ENCODE results near the gene PRKCH. TPM values are rescaled to one million over a fixed set of nuclear protein-coding genes. Genes with fewer than 3 reads are reported as not detected.
"Not testable (repeated sequence)": the region's sequence is repeated elsewhere in the genome, so short reads cannot be mapped to it uniquely, and the experiment has no call there.

PRKCH gene
- polyA plus RNA-seq, 3 donors from 2014 or later: 231 to 451 (median 335) TPM

GRCh38 chr14:61455351-61455750 is 134.0 kb downstream of the PRKCH start:
- Mint-ChIP-seq H3K27ac (peak overlapping the region; percentile 79 to 98 (median 90)), H3K9me3 (no peaks in the 10 kb centered on the region), H3K36me3 (peaks cover 62 to 77% (median 68%) of the 10 kb centered on the region in 3 donors), H3K4me1 (peaks cover 90 to 97% of the 10 kb centered on the region in 2 donors), H3K4me3 (peak overlapping the region; percentile 5 to 68 (median 57)), H3K27me3 (ENCODE audit: low read depth in 3 of 3) (peaks cover 16 to 68% (median 61%) of the 10 kb centered on the region in 3 donors)
- DNase-seq: no peak

GRCh38 chr14:61456720-61457119 is 135.3 kb downstream of the PRKCH start:
- Mint-ChIP-seq H3K27ac (peak overlapping the region; percentile 73 to 94 (median 90)), H3K9me3 (peaks cover 0 to under 1% (median 0%) of the 10 kb centered on the region in 6 donors), H3K4me3 (peak overlapping the region; percentile 4 to 59 (median 16)), H3K27me3 (ENCODE audit: low read depth in 3 of 3) (peaks cover 9 to 64% (median 63%) of the 10 kb centered on the region in 3 donors), H3K4me1 (peaks cover 85 to 97% of the 10 kb centered on the region in 2 donors), H3K36me3 (peaks cover 54 to 76% (median 62%) of the 10 kb centered on the region in 3 donors)
- peak; percentile 73 to 77 (median 77) for DNase-seq

- Mint-ChIP-seq H3K4me1 (peaks cover 80 to 97% of the 10 kb centered on the region in 2 donors), H3K9me3 (peaks cover 0 to 2% (median 0%) of the 10 kb centered on the region in 6 donors), H3K27ac (peak overlapping the region; percentile 73 to 94 (median 86)), H3K36me3 (peaks cover 49 to 70% (median 58%) of the 10 kb centered on the region in 3 donors), H3K4me3 (no peak overlapping the region), H3K27me3 (ENCODE audit: low read depth in 3 of 3) (peaks cover 6 to 58% (median 58%) of the 10 kb centered on the region in 3 donors)
- DNase-seq: no peak
These were observed 137.4 kb downstream of the PRKCH start for GRCh38 chr14:61458766-61459165.

GRCh38 chr14:61459229-61459628 is 137.8 kb downstream of the PRKCH start:
- no peak for DNase-seq
- Mint-ChIP-seq H3K4me1 (peaks cover 79 to 97% of the 10 kb centered on the region in 2 donors), H3K27ac (peak overlapping the region; percentile 73 to 94 (median 86)), H3K36me3 (peaks cover 49 to 73% (median 60%) of the 10 kb centered on the region in 3 donors), H3K9me3 (peaks cover 0 to 2% (median 0%) of the 10 kb centered on the region in 6 donors), H3K4me3 (no peak overlapping the region), H3K27me3 (ENCODE audit: low read depth in 3 of 3) (peaks cover 6 to 56% (median 55%) of the 10 kb centered on the region in 3 donors)

- Mint-ChIP-seq H3K4me1 (peaks cover 74 to 97% of the 10 kb centered on the region in 2 donors), H3K27me3 (ENCODE audit: low read depth in 3 of 3) (peaks cover 6 to 54% (median 54%) of the 10 kb centered on the region in 3 donors), H3K9me3 (peaks cover 0 to 2% (median 0%) of the 10 kb centered on the region in 6 donors), H3K36me3 (peaks cover 51 to 76% (median 63%) of the 10 kb centered on the region in 3 donors), H3K27ac (peak overlapping the region in 5 of 6 donors; percentile 37 to 96 (median 91)), H3K4me3 (no peak overlapping the region)
- DNase-seq: no peak
These were observed 138.7 kb downstream of the PRKCH start for GRCh38 chr14:61460063-61460462.

- Mint-ChIP-seq H3K4me3 (peak overlapping the region in 1 of 5 donors; percentile 13), H3K36me3 (peaks cover 49 to 74% (median 62%) of the 10 kb centered on the region in 3 donors), H3K27me3 (ENCODE audit: low read depth in 3 of 3) (peaks cover 8 to 56% (median 52%) of the 10 kb centered on the region in 3 donors), H3K4me1 (peaks cover 71 to 97% of the 10 kb centered on the region in 2 donors), H3K9me3 (peaks cover 0 to 2% (median 0%) of the 10 kb centered on the region in 6 donors), H3K27ac (peak overlapping the region in 5 of 6 donors; percentile 90 to 96 (median 91))
- DNase-seq: no peak
These were observed 139.6 kb downstream of the PRKCH start for GRCh38 chr14:61460718-61461611.

- DNase-seq: peak; percentile 61 to 66 (median 63)
- Mint-ChIP-seq H3K4me3 (peak overlapping the region; percentile 16 to 56 (median 47)), H3K27ac (peak overlapping the region in 5 of 6 donors; percentile 90 to 96 (median 91)), H3K9me3 (peaks cover 0 to 2% (median 0%) of the 10 kb centered on the region in 6 donors), H3K36me3 (peaks cover 46 to 72% (median 58%) of the 10 kb centered on the region in 3 donors), H3K4me1 (peaks cover 62 to 94% of the 10 kb centered on the region in 2 donors), H3K27me3 (ENCODE audit: low read depth in 3 of 3) (peaks cover 8 to 53% (median 51%) of the 10 kb centered on the region in 3 donors)
These were observed 140.5 kb downstream of the PRKCH start for GRCh38 chr14:61461808-61462275.

- H3K27me3 Mint-ChIP-seq (ENCODE audit: low read depth in 3 of 3): peaks cover 8 to 52% (median 47%) of the 10 kb centered on the region in 3 donors
- peak overlapping the region in 5 of 6 donors; percentile 90 to 96 (median 91) for H3K27ac Mint-ChIP-seq
- H3K36me3 Mint-ChIP-seq: peaks cover 42 to 68% (median 50%) of the 10 kb centered on the region in 3 donors
- peaks cover 0 to 2% (median 0%) of the 10 kb centered on the region in 6 donors for H3K9me3 Mint-ChIP-seq
- no peak overlapping the region for H3K4me3 Mint-ChIP-seq
- H3K4me1 Mint-ChIP-seq: peaks cover 59 to 94% of the 10 kb centered on the region in 2 donors
- DNase-seq: no peak
These were observed 141.3 kb downstream of the PRKCH start for GRCh38 chr14:61462566-61463193.

- peak overlapping the region in 5 of 6 donors; percentile 36 to 90 (median 70) for H3K27ac Mint-ChIP-seq
- peaks cover 34 to 63% (median 39%) of the 10 kb centered on the region in 3 donors for H3K36me3 Mint-ChIP-seq
- peaks cover 7 to 49% (median 41%) of the 10 kb centered on the region in 3 donors for H3K27me3 Mint-ChIP-seq (ENCODE audit: low read depth in 3 of 3)
- H3K4me1 Mint-ChIP-seq: peaks cover 58 to 94% of the 10 kb centered on the region in 2 donors
- peaks cover 0 to 2% (median 0%) of the 10 kb centered on the region in 6 donors for H3K9me3 Mint-ChIP-seq
- no peak overlapping the region for H3K4me3 Mint-ChIP-seq
- DNase-seq: no peak
These were observed 142.4 kb downstream of the PRKCH start for GRCh38 chr14:61463664-61464285.

GRCh38 chr14:61464539-61465320 is 143.4 kb downstream of the PRKCH start:
- H3K9me3 Mint-ChIP-seq, H3K4me3 Mint-ChIP-seq, DNase-seq: not testable (repeated sequence)
- Mint-ChIP-seq H3K4me1 (peaks cover 64 to 96% of the 10 kb centered on the region in 2 donors), H3K36me3 (peaks cover 27 to 59% (median 31%) of the 10 kb centered on the region in 3 donors), H3K27ac (peak overlapping the region in 5 of 6 donors; percentile 43 to 90 (median 70)), H3K27me3 (ENCODE audit: low read depth in 3 of 3) (peaks cover 4 to 44% (median 43%) of the 10 kb centered on the region in 3 donors)

- no peak for DNase-seq
- no peak overlapping the region for H3K4me3 Mint-ChIP-seq
- H3K36me3 Mint-ChIP-seq: peaks cover 24 to 45% (median 27%) of the 10 kb centered on the region in 3 donors
- H3K9me3 Mint-ChIP-seq: peaks cover 0 to 2% (median 0%) of the 10 kb centered on the region in 6 donors
- H3K27ac Mint-ChIP-seq: peak overlapping the region in 5 of 6 donors; percentile 62 to 97 (median 91)
- peaks cover 72 to 97% of the 10 kb centered on the region in 2 donors for H3K4me1 Mint-ChIP-seq
- peaks cover 5 to 48% (median 45%) of the 10 kb centered on the region in 3 donors for H3K27me3 Mint-ChIP-seq (ENCODE audit: low read depth in 3 of 3)
These were observed 145.0 kb downstream of the PRKCH start for GRCh38 chr14:61466249-61466904.

- Mint-ChIP-seq H3K9me3 (no peaks in the 10 kb centered on the region), H3K36me3 (peaks cover 21 to 40% (median 26%) of the 10 kb centered on the region in 3 donors), H3K4me3 (no peak overlapping the region), H3K4me1 (peaks cover 72 to 97% of the 10 kb centered on the region in 2 donors), H3K27me3 (ENCODE audit: low read depth in 3 of 3) (peaks cover 9 to 46% (median 42%) of the 10 kb centered on the region in 3 donors), H3K27ac (peak overlapping the region in 5 of 6 donors; percentile 84 to 97 (median 95))
- no peak for DNase-seq
These were observed 145.5 kb downstream of the PRKCH start for GRCh38 chr14:61466905-61467280.

Data from immature natural killer cell (primary cell).